SK-N-SH (cell line): ENCODE measurements around the gene VTN. TPM values are rescaled to one million over a fixed set of nuclear protein-coding genes. Genes with fewer than 3 reads are reported as not detected.

Source experiments
- CTCF ChIA-PET: fragments of 300-600, 350-600 bp; formaldehyde crosslinking; extraction: SDS; loops from one replicate; lab custom pipeline; 2021; lab: Yijun Ruan, JAX
- POLR2A ChIA-PET: fragments of 350-600 bp; sonication (Branson Sonifier 250); formaldehyde crosslinking; extraction: SDS; loops from one replicate; lab custom pipeline; 2020; ENCODE audit warnings: antibody characterized with exemption, inconsistent platforms; lab: Yijun Ruan, JAX
- DNase-seq: peaks from one replicate; pipeline ENCODE4 v3.0.0; 2012
- H2AFZ ChIP-seq: fragments of 200-600 bp; sonication (generic); 2 replicates; pipeline ENCODE4 v1.8.1; 2016; ENCODE audit warnings: antibody characterized with exemption, mild to moderate bottlenecking, low read depth
- H3F3A ChIP-seq: fragments of 200-600 bp; sonication (generic); replicated peaks from 2 replicates; pipeline ENCODE3; 2016; ENCODE audit warnings: antibody characterized with exemption, mild to moderate bottlenecking; ENCODE audit not compliant: insufficient read depth
- H3K27ac ChIP-seq, 2 experiments: fragments of 200-500 bp in 1 of 2; fragments of 200-600 bp in 1 of 2; sonication (Bioruptor generic) in 1 of 2; sonication (generic), shearing (Covaris generic) in 1 of 2; 2 replicates each; pipeline versions ENCODE4 v1.5.1 to v1.6.1; 2014 to 2016; ENCODE audit warnings: low read depth in 2 of 2, inconsistent platforms in 1 of 2, low read length in 1 of 2, mild to moderate bottlenecking in 1 of 2, mixed read lengths in 1 of 2
- H3K27me3 ChIP-seq: fragments of 200-600 bp; sonication (generic), shearing (Covaris generic); 2 replicates; pipeline ENCODE4 v1.6.1; 2016; ENCODE audit warnings: mixed run types; ENCODE audit not compliant: insufficient read depth
- H3K36me3 ChIP-seq, 2 experiments: fragments of 200-500 bp in 1 of 2; fragments of 200-600 bp in 1 of 2; sonication (Bioruptor generic) in 1 of 2; sonication (generic) in 1 of 2; replicated peaks in 1 of 2; 2 replicates each; pipeline versions ENCODE3 to v1.5.1; 2014 to 2016; ENCODE audit warnings: low read length in 1 of 2, mild to moderate bottlenecking in 1 of 2; ENCODE audit not compliant: insufficient read depth in 2 of 2, control insufficient read depth in 1 of 2
- H3K4me1 ChIP-seq, 2 experiments: fragments of 200-500 bp in 1 of 2; fragments of 200-600 bp in 1 of 2; sonication (Bioruptor generic) in 1 of 2; sonication (generic), shearing (Covaris generic) in 1 of 2; 2 replicates each; pipeline versions ENCODE4 v1.5.1 to v1.6.1; 2014 to 2016; ENCODE audit warnings: low read depth in 1 of 2, low read length in 1 of 2, mixed run types in 1 of 2; ENCODE audit not compliant: insufficient read depth in 2 of 2, control insufficient read depth in 1 of 2
- H3K4me2 ChIP-seq: fragments of 200-600 bp; sonication (generic), shearing (Covaris generic); 2 replicates; pipeline ENCODE4 v1.6.1; 2017; ENCODE audit warnings: mixed run types
- H3K4me3 ChIP-seq, 2 experiments: fragments of 200-500 bp in 1 of 2; fragments of 200-600 bp in 1 of 2; sonication (Bioruptor generic) in 1 of 2; sonication (generic), shearing (Covaris generic) in 1 of 2; 2 replicates each; pipeline versions ENCODE4 v1.5.1 to v1.8.1; 2014 to 2016; ENCODE audit warnings: low read depth in 2 of 2, inconsistent platforms in 1 of 2, low read length in 1 of 2, mild to moderate bottlenecking in 1 of 2, mixed read lengths in 1 of 2, moderate library complexity in 1 of 2
- H3K79me2 ChIP-seq: fragments of 200-600 bp; sonication (generic); 2 replicates; pipeline ENCODE4 v1.8.1; 2017; ENCODE audit warnings: mild to moderate bottlenecking; ENCODE audit not compliant: insufficient read depth
- H3K9ac ChIP-seq: fragments of 200-600 bp; sonication (generic); 2 replicates; pipeline ENCODE4 v1.6.1; 2017; ENCODE audit warnings: mixed run types
- H3K9me2 ChIP-seq: fragments of 200-600 bp; sonication (generic); 2 replicates; pipeline ENCODE4 v1.6.1; 2017; ENCODE audit warnings: mixed run types
- H3K9me3 ChIP-seq: fragments of 200-600 bp; sonication (generic); 2 replicates; pipeline ENCODE4 v1.6.1; 2017; ENCODE audit warnings: mixed run types, mild to moderate bottlenecking, moderate library complexity
- H4K20me1 ChIP-seq: fragments of 200-600 bp; sonication (generic); 2 replicates; pipeline ENCODE4 v1.6.1; 2017; ENCODE audit warnings: mild to moderate bottlenecking, mixed run types; ENCODE audit not compliant: insufficient read depth
- CHD2 ChIP-seq: fragments of 150-350 bp; IDR thresholded peaks from 2 replicates; pipeline ENCODE4 v1.6.1; 2018; ENCODE audit warnings: low read length; ENCODE audit not compliant: partially characterized antibody
- GABPA ChIP-seq: IDR thresholded peaks from 2 replicates; pipeline ENCODE4 v1.4.0; 2012; ENCODE audit warnings: low read depth, mild to moderate bottlenecking
- MAX ChIP-seq: IDR thresholded peaks from 2 replicates; pipeline ENCODE4 v1.4.0; 2012; ENCODE audit warnings: low read depth
- MXI1 ChIP-seq: IDR thresholded peaks from 2 replicates; pipeline ENCODE4 v1.6.1; 2012; ENCODE audit warnings: mild to moderate bottlenecking, low read depth, low read length, improper control_type of control experiment
- NRF1 ChIP-seq: IDR thresholded peaks from 2 replicates; pipeline ENCODE4 v1.6.1; 2012; ENCODE audit warnings: low read depth, mild to moderate bottlenecking, low read length
- RAD21 ChIP-seq: IDR thresholded peaks from 2 replicates; pipeline ENCODE4 v1.6.1; 2012; ENCODE audit warnings: mild to moderate bottlenecking, low read length
- WGBS: methylation state at CpG from one replicate; pipeline ENCODE4 v1.1.6; 2017; ENCODE audit warnings: low lambda C conversion rate; 5-methylcytosine and 5-hydroxymethylcytosine counted together
- polyA plus RNA-seq, 3 experiments: library from polyadenylated mRNA; depleted of rRNA; stranded (reverse); fragments of >200 nt; gene quantifications; 2 replicates each; pipeline ENCODE4 v1.2.3, GENCODE V29; 2012

VTN gene
- polyA plus RNA-seq, 1 of the 3 experiments (the other 2 are of a cell fraction), result 1.2 TPM

- no peaks in the 10 kb centered on the region for H3K9me3 ChIP-seq
- peak within 1 kb of the TSS; percentile 68 for H3K9ac ChIP-seq
- TF ChIP-seq MAX, result peak; percentile 16; the same call in 1 of the 2 replicates
- TF ChIP-seq RAD21, result no peak
- peak; percentile 85 for TF ChIP-seq MXI1
- peak; percentile 71 for TF ChIP-seq NRF1
- H3K79me2 ChIP-seq, result no peaks in the 10 kb centered on the region
- H3K4me1 ChIP-seq, result peaks cover 10 to 16% of the 10 kb centered on the region in 2 experiments; a peak in 2 of 4 replicates
- ChIA-PET POLR2A (interaction anchor here (0.7 to 2.4 kb wide), 8 partner anchors 10 to 169 kb away, joined by 3 to 11 read pairs (median 4); partner anchors contain the start of genes IFT20, POLDIP2, SARM1 and TNFAIP1), CTCF (interaction anchor here (0.8 to 4.2 kb wide), 7 partner anchors 9 to 135 kb away, joined by 3 to 23 read pairs (median 4); partner anchors contain the start of gene POLDIP2)
- H3K4me3 ChIP-seq, result peak within 1 kb of the TSS; percentile 60 to 88
- peak within 1 kb of the TSS; percentile 16 to 56; a peak in 3 of 4 replicates for H3K27ac ChIP-seq
- peaks cover 0 to 22% of the 10 kb centered on the region in 2 experiments for H3K36me3 ChIP-seq
- H3F3A ChIP-seq, result peaks cover 8% of the 10 kb centered on the region
- 0% methylated on average over 15 of the region's 70 CpGs for WGBS
- no peaks in the 10 kb centered on the region for H3K9me2 ChIP-seq
- peak within 1 kb of the TSS; percentile 96 for H2AFZ ChIP-seq
- H3K4me2 ChIP-seq, result peak within 1 kb of the TSS; percentile 99
- no peaks in the 10 kb centered on the region for H4K20me1 ChIP-seq
- peak; percentile 91 for DNase-seq
- no peaks in the 10 kb centered on the region for H3K27me3 ChIP-seq
Observed at GRCh38 chr17:28405632-28406472, 35.7 kb upstream of the VTN start, which contains the start of gene SLC46A1. TSS of gene SLC46A1 (minus strand) at chr17:28406212. CDS start at chr17:28406114, 98 bp downstream.

GRCh38 chr17:28404812-28405570, 34.9 kb upstream of the VTN start:
- no peaks in the 10 kb centered on the region for H3K79me2 ChIP-seq
- no peaks in the 10 kb centered on the region for H3K9me2 ChIP-seq
- TF ChIP-seq GABPA (no peak), CHD2 (peak; percentile 0)
- TF ChIP-seq, all 33 proteins: peak for 1
- ChIA-PET CTCF (interaction anchor here (0.6 to 4.2 kb wide), 8 partner anchors 8 to 136 kb away, joined by 3 to 23 read pairs (median 5); partner anchors contain the start of gene POLDIP2), POLR2A (interaction anchor here (0.7 to 2.4 kb wide), 8 partner anchors 9 to 170 kb away, joined by 3 to 11 read pairs (median 4); partner anchors contain the start of genes IFT20, POLDIP2, SARM1 and TNFAIP1)
- Histone ChIP-seq H4K20me1 (no peaks in the 10 kb centered on the region), H3K27me3 (no peaks in the 10 kb centered on the region), H3K4me3 (peak overlapping the region; percentile 60 to 88), H3F3A (peaks cover 7% of the 10 kb centered on the region), H3K36me3 (peaks cover 0 to 27% of the 10 kb centered on the region in 2 experiments), H3K4me2 (peak overlapping the region; percentile 99), H3K9ac (peak overlapping the region; percentile 68), H3K9me3 (no peaks in the 10 kb centered on the region), H2AFZ (peak overlapping the region; percentile 96), H3K4me1 (peaks cover 10 to 16% of the 10 kb centered on the region in 2 experiments; a peak in 2 of 4 replicates), H3K27ac (peak overlapping the region; percentile 16 to 56; a peak in 3 of 4 replicates)
- peak; percentile 73 for DNase-seq
- WGBS, result 47% methylated on average over 27 of the region's 33 CpGs
